HG03139 (cell line): Measurements from ENCODE around the gene SDHAF1.

ENCODE experiments used
- ATAC-seq: cut with Tn5 transposase; IDR thresholded peaks from one replicate; pipeline ENCODE4 v1.9.1; 2021; ENCODE audit not compliant: unreplicated experiment

Gene SDHAF1

DNA sequence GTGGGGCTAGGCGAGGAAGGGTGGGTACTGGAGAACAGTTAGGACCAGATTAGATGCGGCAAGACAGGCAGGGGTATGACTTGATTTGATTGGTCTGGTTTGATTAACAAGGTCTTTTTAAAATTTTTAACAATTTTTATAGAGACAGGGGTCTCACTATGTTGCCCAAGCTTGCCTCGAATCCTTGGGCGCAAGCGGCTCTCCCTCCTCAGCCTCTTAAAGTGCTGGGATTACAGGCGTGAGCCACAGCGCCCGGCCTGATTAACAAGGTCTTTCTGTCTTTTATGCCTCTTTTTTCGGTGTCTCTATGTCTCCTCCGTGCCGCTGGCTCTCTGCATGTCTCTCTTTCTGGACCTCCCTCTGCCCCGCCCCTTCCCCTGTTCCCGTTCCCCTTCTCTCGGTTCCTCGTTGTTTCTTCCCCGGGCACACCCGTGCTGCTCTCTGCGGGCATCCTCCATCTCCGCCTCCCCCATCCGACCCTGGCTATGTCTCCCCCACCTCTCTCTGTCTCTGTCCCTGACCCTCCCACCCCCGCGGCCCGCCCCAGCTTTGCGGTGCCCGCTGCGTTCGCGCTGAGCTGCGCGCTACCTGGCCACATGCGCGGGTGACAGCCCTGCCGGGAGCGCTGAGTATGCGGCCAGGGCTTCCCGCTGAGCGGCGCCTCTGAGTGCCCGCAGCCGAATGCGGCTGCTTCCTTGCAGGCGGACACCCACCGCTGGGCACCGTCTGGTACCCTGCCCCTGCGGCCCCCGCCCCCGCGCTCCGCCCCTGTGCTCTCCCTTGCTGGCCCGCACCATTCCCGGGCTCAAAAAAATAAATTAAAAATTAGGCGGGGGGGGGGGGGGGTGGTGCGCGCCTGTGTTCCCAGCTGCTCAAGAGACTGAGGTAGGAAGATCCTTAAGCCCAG lies 8.1 kb upstream of the SDHAF1 start:
- no peak for ATAC-seq

DNA sequence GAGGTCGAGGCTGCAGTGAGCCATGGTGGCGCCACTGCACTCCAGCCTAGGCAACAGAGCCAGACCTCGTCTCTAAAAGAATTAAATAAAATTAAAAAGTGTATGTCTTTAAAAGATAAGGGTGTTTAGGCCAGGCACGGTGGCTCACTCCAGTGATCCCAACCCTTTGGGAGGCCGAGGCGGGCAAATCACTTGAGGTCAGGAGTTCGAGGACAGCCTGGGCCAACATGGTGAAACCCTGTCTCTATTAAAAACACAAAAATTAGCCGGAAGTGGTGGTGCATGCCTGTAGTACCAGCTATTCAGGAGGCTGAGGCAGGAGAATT lies 7.5 kb upstream of the SDHAF1 start:
- no peak for ATAC-seq

DNA sequence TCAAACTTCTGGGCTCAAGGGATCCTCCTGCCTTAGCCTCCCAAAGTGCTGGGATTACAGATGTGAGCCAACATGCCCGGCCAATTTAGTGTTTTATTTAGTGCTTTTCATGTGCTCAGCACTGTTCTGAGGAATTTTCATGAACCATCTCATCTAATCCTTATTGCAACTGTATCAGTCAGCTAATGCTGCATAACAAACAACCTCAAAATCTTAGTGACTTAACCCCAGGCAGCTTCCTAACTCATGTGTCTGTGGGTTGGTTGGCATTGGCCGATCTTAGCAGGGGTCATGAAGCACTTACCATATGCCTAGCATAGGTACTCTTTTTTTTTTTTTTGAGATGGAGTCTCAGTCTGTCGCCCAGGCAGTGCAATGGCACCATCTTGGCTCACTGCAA lies 6.2 kb upstream of the SDHAF1 start:
- ATAC-seq: no peak

DNA sequence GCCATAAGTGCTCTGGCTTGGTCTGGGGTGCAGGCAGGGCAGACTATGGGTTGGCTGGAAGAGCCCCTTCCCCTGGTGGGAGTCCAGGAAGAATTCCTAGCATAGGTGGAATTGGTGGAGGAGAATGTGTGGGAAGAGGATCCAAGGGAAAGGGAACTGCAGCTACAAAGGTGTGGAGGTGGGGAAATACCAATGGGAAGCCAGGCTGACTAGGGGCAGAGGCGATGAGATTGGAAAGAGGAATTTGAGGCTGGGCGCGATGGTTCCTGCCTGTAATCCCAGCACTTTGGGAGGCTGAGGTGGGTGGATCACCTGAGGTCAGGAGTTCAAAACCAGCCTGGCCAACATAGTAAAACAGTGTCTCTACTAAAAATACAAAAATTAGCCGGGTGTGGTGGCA lies 4.8 kb upstream of the SDHAF1 start:
- ATAC-seq: no peak

DNA sequence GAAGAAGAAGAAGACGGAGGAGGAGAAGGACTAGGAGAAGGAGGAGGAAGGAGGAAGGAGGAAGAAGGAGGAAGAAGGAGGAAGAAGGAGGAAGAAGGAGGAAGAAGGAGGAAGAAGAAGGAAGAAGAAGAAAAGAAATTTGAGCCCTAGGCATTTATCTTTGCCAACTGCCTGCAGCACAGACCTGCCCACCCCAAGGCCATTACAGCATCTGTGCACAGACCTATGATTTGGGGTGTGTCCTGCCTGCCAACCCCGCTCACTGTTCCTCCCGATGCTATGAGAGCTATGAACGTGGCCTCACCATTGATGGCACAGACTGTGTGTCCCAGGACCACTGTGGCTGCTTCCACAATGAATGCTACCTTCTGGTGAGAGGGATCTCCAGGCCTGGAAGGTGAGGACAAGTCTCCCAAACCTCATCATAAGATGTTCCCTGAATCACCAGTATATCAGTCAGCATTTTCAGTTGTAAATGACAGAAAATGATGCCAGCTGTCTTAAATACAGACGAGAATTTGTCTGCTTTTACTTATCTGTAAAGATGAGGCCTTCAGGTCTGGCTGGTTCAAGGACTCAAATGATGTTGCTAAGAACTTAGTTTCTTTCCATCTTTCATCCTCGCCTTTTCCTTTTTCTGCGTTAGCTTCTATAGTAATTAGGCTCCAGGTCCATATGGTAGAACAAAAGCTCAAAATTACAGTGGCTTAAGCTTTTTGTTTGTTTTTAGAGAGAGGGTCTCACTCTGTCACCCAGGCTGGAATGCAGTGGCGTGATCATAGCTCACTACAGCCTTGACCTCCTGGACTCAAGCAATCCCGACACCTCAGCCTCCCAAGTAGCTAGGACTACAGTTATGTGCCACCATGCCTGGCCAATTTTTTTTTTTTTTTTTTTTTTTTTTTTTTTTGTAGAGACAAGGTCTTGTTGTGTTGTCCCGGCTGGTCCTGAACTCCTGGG lies 3.9 kb upstream of the SDHAF1 start:
- ATAC-seq: no peak

DNA sequence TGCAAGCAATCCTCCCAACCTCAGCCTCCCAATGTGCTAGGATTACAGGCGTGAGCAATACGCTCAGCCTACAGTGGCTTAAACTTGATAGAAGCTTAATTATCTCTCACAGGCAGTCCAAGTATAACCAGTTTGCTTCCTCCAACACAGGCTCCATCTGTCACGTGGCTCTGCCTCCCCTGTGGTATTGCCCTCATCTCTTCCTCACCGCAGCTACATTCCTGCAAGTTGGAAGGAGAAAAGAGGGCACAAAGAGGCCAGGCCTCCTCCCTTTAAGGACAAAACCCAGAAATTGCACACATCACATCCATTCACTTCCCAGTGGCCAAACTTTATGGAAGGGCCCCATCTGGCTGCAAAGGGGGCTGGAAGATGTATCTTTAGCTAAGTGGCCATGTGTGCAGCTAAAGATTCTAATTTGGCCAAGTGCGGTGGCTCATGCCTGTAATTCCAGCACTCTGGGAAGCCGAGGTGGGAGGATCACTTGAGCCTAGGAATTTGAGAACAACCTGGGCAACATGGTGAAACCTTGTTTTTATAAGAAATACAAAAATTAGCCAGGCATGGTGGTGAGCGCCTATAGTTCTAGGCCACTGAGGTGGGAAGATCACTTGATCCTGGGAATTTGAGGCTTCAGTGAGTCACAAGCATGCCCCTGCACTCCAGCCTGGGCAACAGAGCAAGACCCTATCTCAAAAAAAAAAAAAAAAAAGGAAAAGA lies 3.1 kb upstream of the SDHAF1 start:
- ATAC-seq: no peak

DNA sequence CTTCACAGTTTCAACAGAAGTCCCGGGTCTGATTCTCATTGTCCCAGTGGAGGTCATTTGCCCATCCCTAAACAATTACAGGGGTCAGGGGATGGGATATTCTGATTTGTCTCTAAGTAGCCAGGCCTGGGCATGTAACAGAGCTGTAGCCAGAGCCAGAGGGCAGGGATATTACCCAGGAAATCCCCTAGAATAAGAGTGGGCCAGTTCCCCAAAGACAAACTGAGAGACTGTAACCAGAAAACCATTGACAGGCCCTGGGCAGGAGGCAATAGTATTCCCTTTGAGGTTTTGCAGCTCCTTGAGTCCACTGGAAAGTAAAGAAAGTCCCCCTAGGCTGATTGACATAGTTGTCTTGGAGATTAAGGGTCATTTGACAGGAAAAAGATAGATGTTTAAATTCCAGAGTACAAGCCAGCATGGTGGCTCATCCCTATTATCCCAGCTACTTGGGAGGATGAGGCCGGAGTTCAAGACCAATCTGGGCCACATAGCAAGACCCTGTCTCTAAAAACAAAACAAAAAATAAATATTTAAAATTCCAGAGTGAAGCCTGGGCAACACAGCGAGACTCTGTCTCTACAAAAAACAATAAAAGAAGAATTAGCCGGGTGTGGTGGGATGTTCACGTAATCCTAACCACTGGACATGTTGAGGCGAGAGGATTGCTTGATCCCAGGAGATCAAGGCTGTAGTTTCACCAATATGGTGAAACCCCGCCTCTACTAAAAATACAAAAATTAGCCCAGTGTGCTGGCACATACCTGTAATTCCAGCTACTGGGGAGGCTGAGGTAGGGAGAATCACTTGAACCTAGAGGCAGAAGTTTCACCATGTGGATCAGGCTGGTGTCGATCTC lies 1.9 kb upstream of the SDHAF1 start:
- no peak for ATAC-seq

DNA sequence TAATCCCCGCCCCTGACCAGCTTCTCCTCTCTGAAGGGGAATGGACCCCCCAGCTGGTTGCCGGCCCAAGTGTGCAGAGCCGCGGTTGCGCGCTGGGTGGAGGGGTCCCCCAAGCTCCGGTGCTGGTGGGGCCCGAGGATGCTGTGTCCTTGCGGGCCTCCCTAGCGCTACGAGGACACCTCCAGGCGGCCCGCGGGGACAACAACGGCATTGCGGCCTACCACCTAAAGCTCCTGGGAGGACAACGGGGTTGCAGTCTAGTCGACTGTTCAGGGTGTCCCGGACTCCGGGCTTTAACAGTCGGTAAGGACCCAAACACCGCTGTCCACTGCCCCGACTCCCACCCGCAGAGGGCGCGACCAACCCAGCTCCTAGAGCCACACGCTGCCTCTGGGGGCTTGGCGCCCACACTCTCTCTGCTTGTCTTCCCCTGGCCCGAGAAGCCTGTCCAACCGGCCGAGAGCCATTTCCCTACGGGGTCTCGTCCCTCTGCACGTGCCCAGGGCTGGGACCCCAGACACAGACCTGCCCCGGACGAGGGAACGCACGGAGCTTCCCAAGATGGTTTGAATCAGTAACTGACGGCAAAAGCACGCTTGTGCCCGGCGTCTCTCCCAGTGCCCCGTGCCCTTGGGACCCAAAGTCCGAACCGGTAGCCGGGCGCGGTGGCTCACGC lies 927 bp upstream of the SDHAF1 start:
- ATAC-seq: no peak

DNA sequence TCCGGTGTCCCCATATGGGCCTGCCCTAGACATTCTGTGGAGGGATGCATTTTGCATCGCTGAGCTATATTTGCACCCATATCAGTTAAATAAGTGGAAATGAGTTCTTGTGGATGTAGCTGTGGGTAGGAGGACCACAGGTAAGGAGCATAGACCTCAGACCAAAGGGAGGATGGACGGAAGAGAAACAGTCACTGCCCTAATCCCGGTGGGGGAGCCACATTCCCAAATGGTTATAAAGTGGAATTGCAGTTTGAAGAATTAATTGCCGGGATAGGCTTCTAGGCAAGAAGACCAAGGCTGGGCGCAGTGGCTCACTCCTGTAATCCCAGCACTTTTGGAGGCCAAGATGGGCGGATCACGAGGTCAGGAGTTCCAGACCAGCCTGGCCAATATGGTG lies 1.8 kb downstream of the SDHAF1 start:
- ATAC-seq: no peak

DNA sequence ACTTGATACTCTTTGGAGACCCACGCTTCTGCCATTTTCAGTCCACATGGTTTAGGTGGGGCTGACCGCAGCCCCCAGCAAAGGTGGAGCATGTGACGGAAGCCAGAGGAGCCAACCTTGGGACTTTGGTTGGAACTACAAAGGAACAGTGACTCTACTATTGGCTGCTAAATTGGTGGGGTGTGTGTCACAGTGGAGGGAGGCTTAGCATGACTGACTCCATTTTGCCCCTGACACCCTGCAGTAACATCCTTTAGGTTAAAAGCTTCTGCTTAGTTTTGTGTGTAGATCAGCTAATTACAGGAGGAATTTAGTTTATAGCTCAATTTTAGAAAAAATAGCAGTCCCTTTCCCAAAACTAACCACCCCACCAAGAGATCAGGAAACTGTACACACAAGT lies 6.6 kb downstream of the SDHAF1 start:
- ATAC-seq: no peak

DNA sequence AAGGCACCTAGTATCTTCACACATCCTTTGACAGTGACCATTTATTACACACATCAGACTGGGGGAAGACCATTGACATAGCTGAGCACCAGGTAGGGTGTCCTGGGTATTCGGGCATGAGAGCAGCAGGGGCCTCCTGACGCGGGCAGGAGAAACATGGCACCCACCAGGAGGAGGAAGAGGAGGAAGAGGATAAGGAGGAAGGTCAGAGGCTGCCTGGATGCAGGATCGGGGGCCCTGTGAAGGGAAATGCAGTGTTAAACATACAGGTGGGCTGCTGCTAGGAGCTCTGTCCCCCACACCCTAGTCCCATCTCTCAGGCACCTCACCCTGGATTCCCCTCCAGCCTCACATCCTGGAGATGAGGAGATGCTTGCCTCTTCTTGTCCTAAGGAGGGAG lies 8.3 kb downstream of the SDHAF1 start:
- no peak for ATAC-seq

DNA sequence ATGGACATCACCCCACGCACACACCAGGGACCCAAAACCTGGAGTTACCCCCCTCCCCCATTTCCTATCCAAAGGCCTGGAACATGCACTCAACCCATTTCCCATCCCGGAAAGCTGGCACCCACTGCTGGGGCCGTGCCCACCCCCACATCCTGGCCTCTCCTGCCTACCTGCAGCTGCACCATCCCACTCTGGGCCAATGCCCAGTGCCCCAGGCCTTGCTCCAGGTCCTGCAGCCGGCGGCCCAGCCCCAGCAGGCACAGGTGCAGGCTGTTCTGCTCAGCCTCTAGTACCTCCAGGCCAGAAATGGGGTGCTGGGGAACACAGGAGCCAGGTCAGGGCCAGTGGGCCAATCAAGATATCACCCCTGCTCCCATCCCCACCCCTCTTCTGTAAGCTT lies 12.0 kb downstream of the SDHAF1 start:
- ATAC-seq: no peak

DNA sequence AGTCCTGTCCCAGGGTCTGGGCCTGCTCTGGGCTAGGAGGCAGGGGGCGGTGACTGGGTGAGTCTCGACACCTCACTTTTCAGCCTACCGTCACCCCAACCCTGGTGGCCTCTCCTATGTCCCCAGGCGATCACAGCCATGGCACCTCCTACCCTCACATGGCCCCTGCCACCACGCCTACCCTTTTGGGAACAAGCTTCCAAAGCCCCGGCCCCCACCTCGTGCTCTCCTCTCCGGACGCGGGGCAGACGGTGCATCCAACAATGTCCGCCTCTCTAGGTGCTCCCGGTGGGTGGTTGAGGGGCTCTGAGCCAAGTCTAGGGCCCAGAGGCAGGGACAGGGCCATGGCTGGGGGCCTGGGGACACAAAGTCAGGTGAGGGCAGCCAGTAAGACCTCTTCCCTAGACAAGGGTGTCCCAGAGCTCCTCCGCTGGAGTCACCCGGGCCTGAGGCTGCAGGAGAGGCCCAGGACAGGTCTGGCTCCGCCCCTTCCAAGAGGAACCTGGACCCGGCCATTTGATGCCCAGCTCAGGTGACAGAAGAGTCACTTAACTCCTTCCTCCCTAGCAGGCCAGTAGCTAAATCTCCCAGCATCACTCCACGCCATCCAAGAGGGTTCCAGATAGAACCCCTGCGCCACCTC lies 13.5 kb downstream of the SDHAF1 start, which contains the start of gene SYNE4:
Gene SYNE4 (minus strand): TSS at position 478 of the 643 bp plus-strand sequence. CDS start 132 bp downstream, at position 346.
- no peak for ATAC-seq

DNA sequence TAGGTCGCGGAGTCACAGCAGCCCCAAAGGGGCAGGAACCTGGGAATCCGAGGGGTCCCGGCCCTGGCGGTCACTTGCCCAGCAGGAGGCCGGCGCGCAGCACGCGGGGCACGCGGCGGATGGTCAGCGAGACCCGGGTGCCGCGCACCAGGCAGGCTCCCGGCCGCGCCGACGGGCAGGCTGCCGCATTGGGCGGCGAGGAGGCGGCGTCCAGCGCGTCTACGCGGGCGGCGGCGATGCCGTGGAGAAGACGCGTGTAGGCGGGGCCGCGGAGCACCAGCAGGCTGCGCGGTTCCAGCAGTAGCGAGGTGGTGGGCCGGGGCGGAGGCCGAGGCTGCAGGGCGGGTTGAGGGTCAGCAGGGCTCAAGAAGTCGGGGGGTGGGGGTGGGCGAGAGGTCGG lies 14.2 kb downstream of the SDHAF1 start:
- ATAC-seq: no peak

DNA sequence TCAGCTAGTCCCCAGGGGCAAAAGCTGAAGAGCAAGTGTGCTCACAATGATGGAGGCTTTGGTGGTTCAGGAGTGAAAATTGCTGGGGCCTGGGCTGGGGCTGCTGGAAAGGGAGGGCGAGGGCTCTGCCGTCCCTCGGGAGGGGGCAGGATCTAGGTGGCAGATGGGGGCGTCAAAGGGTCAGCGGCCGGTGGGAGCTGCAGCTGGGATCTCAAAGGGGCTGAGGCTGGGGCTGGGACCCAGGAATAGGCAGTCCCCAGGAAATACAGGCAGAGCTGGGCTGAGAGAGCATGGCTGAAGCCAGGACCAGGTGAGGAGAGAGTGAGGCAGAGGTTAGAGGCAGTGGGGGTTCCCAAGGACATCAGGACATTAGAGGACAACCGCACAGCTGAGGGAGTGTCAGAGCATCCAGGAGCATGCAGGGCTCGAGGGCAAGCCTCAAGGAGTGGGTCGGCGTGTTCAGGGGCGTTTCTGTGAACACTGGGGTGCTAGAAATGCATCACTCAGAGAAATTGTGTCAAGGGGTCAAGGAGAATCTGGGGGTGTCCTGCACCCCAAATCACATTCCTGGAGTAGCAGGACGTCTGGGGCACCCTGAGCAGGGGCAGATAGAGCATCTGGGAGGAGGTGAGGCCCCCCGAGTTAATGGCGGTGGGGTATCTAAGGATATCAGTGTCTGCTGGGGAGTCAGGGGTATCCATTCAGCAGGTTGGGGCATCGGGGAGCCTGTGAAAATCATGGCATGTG lies 14.8 kb downstream of the SDHAF1 start:
- no peak for ATAC-seq

DNA sequence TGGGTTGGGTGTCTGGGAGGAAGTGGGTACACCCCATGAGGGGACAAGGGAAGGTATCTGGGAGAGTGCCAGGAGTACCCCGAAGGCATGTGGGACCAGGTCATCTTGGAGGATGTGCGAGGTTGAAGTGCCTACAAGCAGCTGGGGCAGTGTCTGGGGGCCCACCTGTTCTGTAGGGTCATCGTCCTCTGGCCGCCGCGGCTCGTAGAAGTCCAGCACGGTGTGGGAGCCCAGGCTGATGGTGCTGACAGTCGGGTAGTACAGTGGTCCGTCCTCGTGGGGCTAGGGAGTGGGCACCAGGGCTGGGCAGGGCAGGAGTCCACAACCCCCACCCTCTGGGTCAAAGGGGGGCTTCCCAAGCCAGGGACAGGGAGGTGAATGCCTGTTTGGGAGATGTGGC lies 15.4 kb downstream of the SDHAF1 start:
- no peak for ATAC-seq

DNA sequence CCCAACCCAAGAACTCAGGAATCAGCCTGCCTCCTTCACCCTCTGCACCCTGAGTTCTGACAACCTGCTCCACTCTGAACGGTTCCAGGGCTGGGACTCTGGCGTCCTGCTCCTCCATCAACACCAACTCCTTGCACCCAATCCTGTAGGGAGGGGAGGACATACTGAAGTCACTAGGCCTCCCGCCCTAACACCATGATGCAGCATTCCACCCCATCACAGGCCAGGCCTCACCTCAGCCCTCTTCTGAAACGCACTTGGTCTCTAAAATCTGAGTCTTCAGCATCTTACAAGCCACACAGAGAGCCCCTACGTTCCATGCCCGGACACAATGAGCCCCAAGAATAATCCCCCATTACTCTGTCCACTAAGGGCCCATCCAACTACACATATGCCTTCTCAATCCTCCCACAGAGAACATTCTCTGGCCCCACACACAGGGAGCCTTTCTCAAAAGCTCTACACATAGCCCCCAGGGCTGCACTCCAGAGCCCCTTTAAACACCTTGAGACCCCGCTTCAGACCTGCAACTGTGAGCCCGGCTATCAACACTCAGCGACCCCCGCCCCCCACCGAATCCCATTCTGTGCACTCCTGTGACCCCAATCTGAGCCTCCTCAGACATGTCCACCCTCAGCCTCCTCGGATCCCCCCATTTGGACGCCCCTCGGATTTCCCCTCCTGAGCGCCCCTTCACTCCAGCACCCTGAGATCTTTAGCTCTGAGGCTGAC lies 18.5 kb downstream of the SDHAF1 start:
- ATAC-seq: no peak
